WERI-Rb-1 (cell line): ENCODE results near the gene SPARCL1.

Experiments
- DNase-seq: peaks from one replicate; pipeline ENCODE4 v3.0.0-alpha.2; 2020
- H3K27ac ChIP-seq: fragments of 250-450 bp; sonication (Bioruptor Pico); 2 replicates; pipeline ENCODE4 v1.5.1; 2020; ENCODE audit warnings: mild to moderate bottlenecking, moderate library complexity
- H3K27me3 ChIP-seq: fragments of 250-450 bp; sonication (Bioruptor Pico); 2 replicates; pipeline ENCODE4 v1.5.1; 2021; ENCODE audit warnings: mild to moderate bottlenecking, low read depth, moderate library complexity; ENCODE audit not compliant: insufficient read depth, severe bottlenecking
- H3K36me3 ChIP-seq: fragments of 250-450 bp; sonication (Bioruptor Pico); 2 replicates; pipeline ENCODE4 v1.5.1; 2020; ENCODE audit warnings: mild to moderate bottlenecking, moderate library complexity
- H3K4me3 ChIP-seq: 2 replicates; pipeline ENCODE4 v1.5.1; 2011; ENCODE audit warnings: low read depth, mild to moderate bottlenecking, control low read depth, low read length
- H3K9me3 ChIP-seq: fragments of 250-450 bp; sonication (Bioruptor Pico); 2 replicates; pipeline ENCODE4 v1.5.1; 2021; ENCODE audit warnings: mild to moderate bottlenecking, moderate library complexity; ENCODE audit not compliant: severe bottlenecking
- CTCF ChIP-seq: IDR thresholded peaks from 2 replicates; pipeline ENCODE4 v1.5.1; 2011; ENCODE audit warnings: low read depth, mild to moderate bottlenecking, control low read depth, inconsistent platforms, low read length

SPARCL1 gene

GRCh38 chr4:87505862-87506261, 23.3 kb downstream of the SPARCL1 start:
- Histone ChIP-seq H3K4me3 (no peak overlapping the region), H3K36me3 (no peaks in the 10 kb centered on the region), H3K27ac (no peak overlapping the region), H3K9me3 (no peaks in the 10 kb centered on the region), H3K27me3 (no peaks in the 10 kb centered on the region)
- TF ChIP-seq CTCF = peak; percentile 41
- DNase-seq = peak; percentile 23

GRCh38 chr4:87502580-87503238, 26.5 kb downstream of the SPARCL1 start:
- TF ChIP-seq CTCF = no peak
- DNase-seq = no peak
- no peaks in the 10 kb centered on the region for H3K27me3 ChIP-seq
- no peak overlapping the region for H3K27ac ChIP-seq
- H3K9me3 ChIP-seq = no peaks in the 10 kb centered on the region
- H3K36me3 ChIP-seq = no peaks in the 10 kb centered on the region
- no peak overlapping the region for H3K4me3 ChIP-seq

DNA sequence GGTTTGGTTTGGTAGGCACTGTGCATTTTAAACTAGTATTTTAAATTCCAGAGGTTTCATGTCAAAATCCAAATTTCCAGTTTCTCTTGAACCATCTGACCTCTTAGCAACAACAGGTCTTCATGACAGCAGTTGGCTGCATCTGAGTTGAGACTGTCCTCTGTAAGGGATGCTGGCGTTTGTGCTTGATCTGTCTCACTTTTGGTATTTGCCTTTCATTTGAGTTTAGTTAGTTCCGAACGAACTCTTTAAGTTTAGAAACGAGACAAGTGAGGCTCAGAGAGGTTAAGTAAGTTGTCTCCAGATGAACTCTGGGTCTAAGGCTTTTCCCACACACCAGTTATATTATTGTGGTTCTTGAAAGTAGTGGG, 29.1 kb downstream of the SPARCL1 start:
- no peaks in the 10 kb centered on the region for H3K9me3 ChIP-seq
- TF ChIP-seq CTCF = no peak
- no peak overlapping the region for H3K4me3 ChIP-seq
- no peak for DNase-seq
- H3K27me3 ChIP-seq = no peaks in the 10 kb centered on the region
- H3K27ac ChIP-seq = no peak overlapping the region
- H3K36me3 ChIP-seq = no peaks in the 10 kb centered on the region

GRCh38 chr4:87499403-87500091, 29.6 kb downstream of the SPARCL1 start:
- Histone ChIP-seq H3K27me3 (no peaks in the 10 kb centered on the region), H3K27ac (no peak overlapping the region), H3K36me3 (no peaks in the 10 kb centered on the region), H3K4me3 (no peak overlapping the region), H3K9me3 (no peaks in the 10 kb centered on the region)
- no peak for TF ChIP-seq CTCF
- no peak for DNase-seq

DNA sequence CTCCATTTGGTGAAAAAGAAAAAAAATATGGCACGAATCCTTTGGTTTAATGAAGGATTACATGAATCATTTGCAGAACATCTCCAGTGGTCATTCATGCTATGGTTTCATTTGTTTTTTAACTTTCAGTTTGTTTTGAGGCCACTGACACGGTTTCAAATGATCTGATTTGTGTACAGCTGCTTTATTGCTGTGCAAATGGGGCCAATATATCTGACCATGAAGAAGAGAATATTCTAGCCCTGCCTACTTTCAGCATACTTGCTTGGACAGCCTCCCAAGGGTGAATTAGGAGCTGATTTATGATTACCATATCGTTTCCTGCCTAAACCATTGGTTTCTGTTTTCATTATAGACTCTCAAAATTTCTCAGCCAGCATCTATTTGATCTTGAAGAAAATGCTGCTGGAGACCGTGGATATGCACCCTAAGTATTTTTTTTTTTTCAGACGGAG, 30.7 kb downstream of the SPARCL1 start:
- H3K27ac ChIP-seq = no peak overlapping the region
- no peaks in the 10 kb centered on the region for H3K36me3 ChIP-seq
- no peak for TF ChIP-seq CTCF
- no peak for DNase-seq
- H3K27me3 ChIP-seq = no peaks in the 10 kb centered on the region
- no peak overlapping the region for H3K4me3 ChIP-seq
- H3K9me3 ChIP-seq = no peaks in the 10 kb centered on the region
